GM08714 (cell line): ENCODE results near the gene ITGB5.
"Not testable (repeated sequence)": the region's sequence is repeated elsewhere in the genome, so short reads cannot be mapped to it uniquely, and the experiment has no call there.

Source experiments
- H3K4me3 ChIP-seq: fragments of 200-500 bp; sonication (Bioruptor generic); 2 replicates; pipeline ENCODE4 v1.5.1; 2014; ENCODE audit warnings: mild to moderate bottlenecking, low read length, inconsistent platforms
- ZNF274 ChIP-seq: IDR thresholded peaks from 2 replicates; pipeline ENCODE4 v1.6.1; 2012; ENCODE audit warnings: mild to moderate bottlenecking, low read depth, low read length

The ITGB5 gene

GRCh38 chr3:124788254-124788745 is 98.9 kb downstream of the ITGB5 start:
- H3K4me3 ChIP-seq: no peak overlapping the region
- no peak for TF ChIP-seq ZNF274

- H3K4me3 ChIP-seq: no peak overlapping the region
- TF ChIP-seq ZNF274: no peak
Measured at GRCh38 chr3:124787476-124788195, 99.5 kb downstream of the ITGB5 start.

- H3K4me3 ChIP-seq: no peak overlapping the region
- no peak for TF ChIP-seq ZNF274
Measured at GRCh38 chr3:124786511-124787241, 100.5 kb downstream of the ITGB5 start.

GRCh38 chr3:124785973-124786372 is 101.2 kb downstream of the ITGB5 start:
- no peak overlapping the region for H3K4me3 ChIP-seq
- no peak for TF ChIP-seq ZNF274

DNA sequence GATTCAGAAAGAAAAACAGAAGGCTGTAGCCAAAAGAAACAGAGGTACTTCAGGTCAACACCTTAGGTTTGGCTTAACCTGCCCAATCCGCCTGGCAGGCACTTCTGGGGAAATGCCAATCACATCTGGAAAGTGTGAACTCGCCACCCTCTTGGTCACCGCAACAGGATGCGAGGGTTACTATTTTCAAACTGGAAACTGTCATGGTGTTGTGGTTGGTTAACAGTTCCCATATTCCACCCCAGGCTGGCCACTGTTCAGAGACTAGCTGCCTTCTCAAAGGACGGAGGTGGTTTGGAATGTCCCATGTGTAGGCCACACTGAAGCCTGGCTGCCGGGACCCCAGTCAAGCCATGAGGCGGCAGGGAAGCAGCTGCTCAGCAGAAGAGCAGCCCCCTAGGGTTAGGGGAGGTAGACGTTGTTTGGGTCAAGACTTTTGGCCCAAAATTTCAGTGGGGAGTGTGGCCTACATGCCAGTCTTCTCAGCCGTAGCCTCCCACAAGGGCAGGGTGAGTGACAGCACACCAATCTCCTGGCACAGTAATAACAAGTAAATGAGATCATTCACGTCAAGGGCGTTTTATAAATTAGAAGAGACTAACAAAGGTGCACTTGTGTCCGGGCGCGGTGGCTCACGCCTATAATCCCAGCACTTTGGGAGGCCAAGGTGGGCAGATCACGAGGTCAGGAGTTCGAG is 102.3 kb downstream of the ITGB5 start:
- TF ChIP-seq ZNF274: no peak
- no peak overlapping the region for H3K4me3 ChIP-seq

GRCh38 chr3:124783696-124784095 is 103.5 kb downstream of the ITGB5 start:
- H3K4me3 ChIP-seq: no peak overlapping the region
- TF ChIP-seq ZNF274: no peak

- H3K4me3 ChIP-seq: not testable (repeated sequence)
Measured at GRCh38 chr3:124782377-124782712, 104.8 kb downstream of the ITGB5 start.

- no peak overlapping the region for H3K4me3 ChIP-seq
- no peak for TF ChIP-seq ZNF274
Measured at GRCh38 chr3:124781476-124782376, 105.4 kb downstream of the ITGB5 start.

GRCh38 chr3:124780761-124781475 is 106.2 kb downstream of the ITGB5 start:
- TF ChIP-seq ZNF274: no peak
- H3K4me3 ChIP-seq: no peak overlapping the region

DNA sequence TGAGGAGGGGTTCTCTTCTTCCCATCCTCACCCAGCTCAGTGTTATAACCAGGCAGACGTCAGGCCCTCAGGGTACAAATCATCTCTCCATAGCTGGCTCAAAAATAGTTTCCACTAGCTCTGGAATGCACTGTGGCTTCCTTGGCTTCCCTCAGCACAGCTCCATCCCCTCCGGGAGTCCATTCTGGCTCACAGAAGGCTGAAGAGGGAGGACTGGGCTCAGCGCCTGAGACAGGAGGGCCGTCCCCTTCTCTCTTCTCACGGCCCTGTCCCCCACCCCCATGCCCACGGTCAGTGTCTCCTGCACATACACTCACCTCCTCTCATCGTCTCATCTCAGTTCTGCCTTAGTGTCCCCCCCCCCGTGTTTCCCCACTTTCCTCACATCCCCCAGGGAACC is 106.8 kb downstream of the ITGB5 start:
- TF ChIP-seq ZNF274: no peak
- H3K4me3 ChIP-seq: no peak overlapping the region

GRCh38 chr3:124779751-124780191 is 107.4 kb downstream of the ITGB5 start:
- TF ChIP-seq ZNF274: no peak

GRCh38 chr3:124779116-124779515 is 108.0 kb downstream of the ITGB5 start:
- no peak overlapping the region for H3K4me3 ChIP-seq
- TF ChIP-seq ZNF274: no peak

More at GRCh38 chr3:124779751-124780191, 107.4 kb downstream of the ITGB5 start:
- H3K4me3 ChIP-seq: no peak overlapping the region

DNA sequence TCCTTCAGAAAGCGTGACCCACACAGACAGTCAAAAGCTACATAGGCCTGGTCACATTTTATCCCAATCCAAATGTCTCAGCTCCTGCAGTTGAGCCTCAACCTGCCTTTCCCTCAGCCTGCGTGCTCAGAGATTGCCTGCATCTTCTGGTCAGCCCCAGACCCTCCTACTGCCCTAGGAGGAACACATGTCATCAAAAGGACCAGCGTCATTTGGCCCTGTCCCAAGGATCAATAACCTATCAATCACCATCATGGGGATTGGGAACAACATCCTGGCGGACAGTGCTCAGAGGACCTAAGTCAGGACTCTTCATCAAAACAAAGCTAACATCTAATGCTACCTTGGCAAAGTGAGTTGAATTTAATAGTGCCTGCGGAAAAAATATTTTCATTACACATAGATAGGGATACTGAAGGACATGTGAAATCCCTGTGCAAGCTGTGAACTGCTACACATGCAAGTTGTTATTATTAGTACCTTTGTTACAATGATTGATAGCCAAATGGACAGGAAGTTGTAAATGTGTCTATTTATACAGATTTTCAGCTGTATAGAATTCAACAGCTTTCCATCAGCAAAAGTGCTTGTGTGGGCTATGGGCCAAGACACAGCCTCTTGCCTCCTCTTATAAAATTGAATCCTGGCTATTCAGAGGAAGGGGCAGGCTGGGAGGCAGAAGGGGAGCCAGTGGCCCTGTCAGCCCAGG is 109.2 kb downstream of the ITGB5 start:
- no peak overlapping the region for H3K4me3 ChIP-seq
- TF ChIP-seq ZNF274: no peak
